Skin of body (tissue), 2 donors: ENCODE measurements around the gene MMEL1. TPM values are rescaled to one million over a fixed set of nuclear protein-coding genes. Genes with fewer than 3 reads are reported as not detected.
"Not testable (repeated sequence)": the region's sequence is repeated elsewhere in the genome, so short reads cannot be mapped to it uniquely, and the experiment has no call there.

Source experiments
- DNase-seq: peaks from one replicate; lab custom pipeline; 2025; lab: John Stamatoyannopoulos, UW
- total RNA-seq: library from RNA; depleted of rRNA; stranded (reverse); fragments of >200 nt; gene quantifications from one replicate; pipeline ENCODE4 v1.2.3, GENCODE V29; 2014

MMEL1 gene
- total RNA-seq, result 1.3 TPM

DNA sequence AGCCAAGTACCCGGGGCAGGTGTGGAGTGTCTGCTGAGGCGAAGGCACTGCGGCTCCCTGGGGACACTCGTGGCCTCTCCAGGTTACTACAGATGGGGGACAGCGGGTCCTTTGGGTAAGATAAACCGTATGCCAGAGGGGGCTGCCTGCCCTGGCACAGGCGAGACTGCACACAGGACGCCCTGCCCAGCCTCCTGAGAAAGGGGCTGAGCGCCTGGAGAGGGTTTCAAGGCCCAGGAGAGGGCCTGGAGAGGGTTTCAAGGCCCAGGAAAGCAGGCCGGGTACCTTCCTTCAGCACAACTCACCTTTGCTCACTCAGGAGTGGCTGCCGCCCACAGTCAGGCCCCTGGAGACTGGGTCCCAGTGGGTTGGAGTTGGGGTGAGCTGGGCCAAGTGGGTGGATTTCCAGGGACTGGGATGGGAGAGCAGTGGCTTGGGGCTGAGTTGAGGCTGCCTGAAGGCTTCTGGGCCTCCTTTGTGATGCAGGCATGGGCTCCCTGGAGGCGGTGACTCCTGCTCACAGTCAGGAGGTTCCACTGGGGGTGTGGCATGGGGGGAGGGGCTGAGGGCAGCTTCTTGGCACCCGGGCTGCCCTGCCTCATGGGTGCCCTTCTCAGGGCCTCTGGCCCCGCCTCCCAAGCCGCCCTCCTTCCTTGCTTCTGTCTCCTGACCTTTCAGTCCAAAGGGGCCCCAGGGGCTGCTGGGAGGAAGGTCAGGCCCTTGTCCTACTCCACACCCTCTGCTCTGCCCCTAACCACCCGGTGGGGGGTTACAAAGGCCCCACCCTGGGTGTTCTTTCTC is at the start of gene MMEL1:
TSS of gene MMEL1 (minus strand) at position 456 of the 801 bp plus-strand sequence. CDS start 3,532 bp downstream, outside the sequence.
- no peak for DNase-seq

- DNase-seq, result not testable (repeated sequence)
Observed at GRCh38 chr1:2676726-2677125, 43.9 kb upstream of the MMEL1 start.

DNA sequence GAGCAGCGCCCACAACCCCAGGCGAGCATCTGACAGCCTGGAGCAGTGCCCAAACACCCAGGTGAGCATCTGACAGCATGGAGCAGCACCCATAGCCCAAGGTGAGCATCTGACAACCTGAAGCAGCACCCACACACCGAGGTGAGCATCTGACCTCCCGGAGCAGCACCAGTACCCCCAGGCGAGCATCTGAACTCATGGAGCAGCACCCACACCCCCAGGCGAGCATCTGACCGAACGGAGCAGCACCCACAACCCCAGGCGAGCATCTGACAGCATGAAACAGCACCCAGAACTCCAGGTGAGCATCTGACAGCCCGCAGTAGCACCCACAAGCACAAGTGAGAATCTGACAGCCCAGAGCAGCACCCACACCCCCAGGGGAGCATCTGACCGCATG is 38.8 kb upstream of the MMEL1 start:
- DNase-seq, result not testable (repeated sequence)

GRCh38 chr1:2659806-2660205 is 27.0 kb upstream of the MMEL1 start:
- not testable (repeated sequence) for DNase-seq

DNA sequence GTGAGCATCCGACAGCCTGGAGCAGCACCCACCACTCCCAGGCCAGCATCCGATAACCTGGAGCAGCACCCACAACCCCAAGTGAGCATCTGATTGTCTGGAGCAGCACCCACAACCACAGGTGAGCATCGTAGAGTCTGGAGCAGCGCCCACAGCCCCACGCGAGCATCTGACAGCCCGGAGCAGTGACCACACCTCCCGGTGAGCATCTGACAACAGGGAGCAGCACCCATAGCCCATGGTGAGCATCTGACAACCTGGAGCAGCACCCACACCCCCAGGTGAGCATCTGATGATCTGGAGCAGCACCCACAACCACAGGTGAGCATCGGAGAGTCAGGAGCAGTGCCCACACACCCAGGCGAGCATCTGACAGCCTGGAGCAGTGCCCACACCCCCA is 25.1 kb upstream of the MMEL1 start:
- not testable (repeated sequence) for DNase-seq

DNA sequence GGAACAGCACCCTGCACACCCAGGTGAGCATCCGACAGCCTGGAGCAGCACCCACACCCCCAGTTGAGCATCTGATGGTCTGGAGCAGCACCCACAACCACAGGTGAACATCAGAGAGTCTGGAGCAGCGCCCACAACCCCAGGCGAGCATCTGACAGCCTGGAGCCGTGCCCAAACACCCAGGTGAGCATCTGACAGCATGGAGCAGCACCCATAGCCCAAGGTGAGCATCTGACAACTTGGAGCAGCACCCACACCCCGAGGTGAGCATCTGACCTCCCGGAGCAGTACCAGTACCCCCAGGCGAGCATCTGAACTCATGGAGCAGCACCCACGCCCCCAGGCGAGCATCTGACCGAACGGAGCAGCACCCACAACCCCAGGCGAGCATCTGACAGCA is 24.3 kb upstream of the MMEL1 start:
- DNase-seq, result not testable (repeated sequence)

GRCh38 chr1:2655598-2656434 is 23.0 kb upstream of the MMEL1 start:
- DNase-seq, result not testable (repeated sequence)

GRCh38 chr1:2654443-2654948 is 21.7 kb upstream of the MMEL1 start:
- DNase-seq, result not testable (repeated sequence)

DNA sequence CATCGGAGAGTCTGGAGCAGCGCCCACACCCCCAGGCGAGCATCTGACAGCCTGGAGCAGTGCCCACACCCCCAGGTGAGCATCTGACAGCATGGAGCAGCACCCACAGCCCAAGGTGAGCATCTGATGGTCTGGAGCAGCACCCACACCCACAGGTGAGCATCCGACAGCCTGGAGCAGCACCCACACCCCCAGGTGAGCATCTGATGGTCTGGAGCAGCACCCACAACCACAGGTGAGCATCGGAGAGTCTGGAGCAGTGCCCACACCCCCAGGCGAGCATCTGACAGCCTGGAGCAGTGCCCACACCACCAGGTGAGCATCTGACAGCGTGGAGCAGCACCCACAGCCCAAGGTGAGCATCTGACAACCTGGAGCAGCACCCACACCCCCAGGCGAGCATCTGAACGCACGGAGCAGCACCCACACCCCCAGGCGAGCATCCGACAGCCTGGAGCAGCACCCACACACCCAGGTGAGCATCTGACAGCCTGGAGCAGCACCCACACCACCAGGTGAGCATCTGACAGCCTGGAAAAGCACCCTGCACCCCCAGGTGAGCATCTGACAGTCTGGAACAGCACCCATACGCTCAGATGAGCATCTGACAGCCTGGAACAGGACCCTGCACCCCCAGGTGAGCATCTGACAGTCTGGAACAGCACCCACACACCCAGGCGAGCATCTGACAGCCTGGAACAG is 21.1 kb upstream of the MMEL1 start:
- not testable (repeated sequence) for DNase-seq

- not testable (repeated sequence) for DNase-seq
Observed at GRCh38 chr1:2652926-2653571, 20.2 kb upstream of the MMEL1 start.

DNA sequence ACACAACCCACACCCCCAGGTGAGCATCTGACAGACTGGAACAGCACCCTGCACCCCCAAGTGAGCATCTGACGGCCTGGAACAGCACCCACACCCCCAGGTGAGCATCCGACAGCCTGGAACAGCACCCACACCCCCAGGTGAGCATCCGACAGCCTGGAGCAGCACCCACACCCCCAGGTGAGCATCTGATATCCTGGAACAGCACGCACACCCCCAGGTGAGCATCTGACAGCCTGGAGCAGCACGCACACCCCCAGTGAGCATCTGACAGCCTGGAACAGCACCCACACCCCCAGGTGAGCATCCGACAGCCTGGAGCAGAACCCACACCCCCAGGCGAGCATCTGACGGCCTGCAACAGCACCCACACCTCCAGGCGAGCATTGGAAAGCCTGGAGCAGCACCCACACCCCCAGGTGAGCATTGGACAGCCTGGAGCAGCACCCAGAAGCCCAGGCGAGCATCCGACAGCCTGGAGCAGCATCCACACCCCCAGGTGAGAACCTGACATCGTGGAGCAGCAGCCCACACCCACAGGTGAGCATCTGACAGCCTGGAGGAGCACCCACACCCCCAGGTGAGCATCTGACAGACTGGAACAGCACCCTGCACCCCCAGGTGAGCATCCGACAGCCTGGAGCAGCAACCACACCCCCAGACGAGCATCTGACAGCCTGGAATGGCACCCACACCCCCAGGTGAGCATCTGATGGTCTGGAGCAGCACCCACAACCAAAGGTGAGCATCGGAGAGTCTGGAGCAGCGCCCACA is 19.5 kb upstream of the MMEL1 start:
- DNase-seq, result not testable (repeated sequence)

GRCh38 chr1:2650967-2651645 is 18.3 kb upstream of the MMEL1 start:
- DNase-seq, result no peak

DNA sequence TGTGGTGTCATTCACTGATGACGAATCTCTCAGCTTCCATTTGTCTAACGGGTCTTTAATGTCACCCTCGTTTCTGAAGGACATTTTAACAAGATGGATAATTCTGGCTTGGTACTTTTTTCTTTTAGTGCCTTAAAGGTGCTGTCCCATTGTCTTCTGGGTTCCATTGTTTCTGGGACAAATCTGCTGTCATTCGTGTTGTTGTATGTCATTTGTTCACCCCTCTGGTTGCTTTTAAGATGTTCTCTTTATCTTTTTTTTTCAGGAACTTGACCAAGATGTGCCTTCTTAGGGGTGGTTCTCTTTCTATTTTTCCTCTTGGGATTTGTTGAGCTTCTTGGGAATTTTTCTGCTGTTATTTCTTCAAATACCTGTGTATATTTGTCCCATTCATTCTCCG is 14.0 kb upstream of the MMEL1 start:
- no peak for DNase-seq

GRCh38 chr1:2645776-2646175 is 13.0 kb upstream of the MMEL1 start:
- no peak for DNase-seq

GRCh38 chr1:2645143-2645542 is 12.3 kb upstream of the MMEL1 start:
- DNase-seq, result no peak

DNA sequence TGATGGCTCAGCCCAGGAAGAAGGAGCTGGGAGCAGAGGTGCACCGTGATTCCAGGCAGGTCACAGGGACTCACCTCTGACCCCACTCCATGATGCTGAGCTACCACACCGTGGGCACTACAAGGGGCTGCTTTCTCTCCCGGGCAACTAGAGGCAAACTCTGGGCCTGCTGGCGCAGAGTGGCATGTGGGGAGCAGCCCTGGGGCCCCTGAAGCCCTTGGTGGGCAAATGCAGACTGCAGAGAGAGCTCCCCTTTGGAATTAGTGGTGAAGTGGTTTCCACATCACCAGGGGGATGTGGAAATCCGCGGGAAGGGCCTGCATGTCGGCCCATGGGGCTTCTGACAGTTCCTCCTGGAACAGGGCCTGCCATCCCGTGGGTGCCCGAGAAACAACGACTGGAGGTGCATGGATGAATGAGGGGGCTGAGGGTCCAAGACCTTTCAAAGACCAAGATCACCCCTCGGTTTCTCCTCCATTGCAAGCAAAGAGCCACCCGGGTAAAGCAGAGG is 11.8 kb upstream of the MMEL1 start:
- no peak for DNase-seq

DNA sequence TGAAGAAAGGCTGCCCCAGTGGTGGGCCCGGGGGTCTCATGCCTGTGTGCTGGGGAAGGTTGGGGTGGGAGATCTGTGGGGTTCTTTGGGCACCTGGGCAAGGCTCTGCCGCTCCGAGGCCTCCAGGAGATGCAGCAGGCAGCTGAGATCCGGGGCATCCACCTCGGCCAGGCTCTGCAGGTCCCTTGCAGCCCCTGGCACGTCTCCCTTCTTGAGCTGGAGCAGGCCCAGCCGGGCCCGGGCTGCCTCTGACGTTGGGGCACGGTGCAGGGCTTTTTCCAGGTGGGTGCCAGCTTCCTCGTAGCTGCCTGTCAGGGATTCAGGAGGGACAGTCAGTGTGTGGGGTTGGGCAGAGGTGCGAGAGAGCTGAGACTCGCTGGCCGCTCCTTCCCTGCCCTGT is 11.4 kb upstream of the MMEL1 start:
- DNase-seq, result no peak

GRCh38 chr1:2643414-2644077 is 10.7 kb upstream of the MMEL1 start:
- no peak for DNase-seq
